Astrocyte of the cerebellum (primary cell): ENCODE data around the gene NAIF1.

ENCODE experiments used
- DNase-seq: peaks from one replicate; pipeline ENCODE4 v3.0.0-alpha.2; 2011; ENCODE audit warnings: low read depth
- H3K4me3 ChIP-seq: 2 replicates; pipeline ENCODE4 v1.5.1; 2011; ENCODE audit warnings: mild to moderate bottlenecking, low read depth, low read length, moderate library complexity
- CTCF ChIP-seq: IDR thresholded peaks from 2 replicates; pipeline ENCODE4 v1.5.1; 2012; ENCODE audit warnings: low read length, low read depth, moderate library complexity, mild to moderate bottlenecking; ENCODE audit errors: missing control alignments
- in situ Hi-C: cut with HindIII; loops from 2 replicates; pipeline ENCODE4 v1.10.0; 2017; ENCODE audit warnings: low sequenced_read_pairs

Gene NAIF1

GRCh38 chr9:128056887-128057723 is 10.0 kb downstream of the NAIF1 start:
- TF ChIP-seq CTCF = no peak
- in situ Hi-C loops = no loop called here

GRCh38 chr9:128056086-128056485 is 11.0 kb downstream of the NAIF1 start:
- in situ Hi-C loops = no loop called here
- no peak for DNase-seq
- no peak for TF ChIP-seq CTCF
- H3K4me3 ChIP-seq = no peak overlapping the region

More at GRCh38 chr9:128056887-128057723, 10.0 kb downstream of the NAIF1 start:
- no peak for DNase-seq
- H3K4me3 ChIP-seq = no peak overlapping the region

GRCh38 chr9:128055344-128056040 is 11.6 kb downstream of the NAIF1 start:
- DNase-seq = no peak
- TF ChIP-seq CTCF = no peak
- in situ Hi-C loops = no loop called here
- no peak overlapping the region for H3K4me3 ChIP-seq

GRCh38 chr9:128054087-128054486 is 13.0 kb downstream of the NAIF1 start:
- TF ChIP-seq CTCF = no peak
- in situ Hi-C loops = no loop called here
- DNase-seq = no peak
- H3K4me3 ChIP-seq = no peak overlapping the region

GRCh38 chr9:128053560-128053959 is 13.6 kb downstream of the NAIF1 start:
- no peak for DNase-seq
- H3K4me3 ChIP-seq = no peak overlapping the region
- in situ Hi-C loops = no loop called here
- no peak for TF ChIP-seq CTCF

GRCh38 chr9:128051932-128052709 is 15.0 kb downstream of the NAIF1 start:
- no peak for DNase-seq
- no peak overlapping the region for H3K4me3 ChIP-seq
- in situ Hi-C loops = no loop called here
- TF ChIP-seq CTCF = no peak
